Activated CD8-positive, alpha-beta T cell treated with anti-CD3 and anti-CD28 coated beads for 36 hours (primary cell): ENCODE results near the gene C10orf71. TPM values are rescaled to one million over a fixed set of nuclear protein-coding genes. Genes with fewer than 3 reads are reported as not detected.

Experiments
- ATAC-seq: fragments of 200-7000 bp; cut with Tn5 transposase; one replicate; pipeline ENCODE4 v1.10.0; 2021; ENCODE audit warnings: mild to moderate bottlenecking, moderate library complexity
- CTCF ChIA-PET: fragments of 350-600 bp; sonication (Branson Sonifier 250); formaldehyde crosslinking; loops from one replicate; lab custom pipeline; 2021; ENCODE audit warnings: antibody characterized with exemption; lab: Charles Lee
- POLR2A ChIA-PET: fragments of 350-600 bp; sonication (Branson Sonifier 250); formaldehyde crosslinking; loops from one replicate; lab custom pipeline; 2021; ENCODE audit warnings: antibody characterized with exemption; lab: Charles Lee
- DNase-seq: peaks from one replicate; pipeline ENCODE4 v3.0.0-alpha.2; 2020
- H3K27ac Mint-ChIP-seq: one replicate; pipeline ENCODE4 v1.8.0; 2021; ENCODE audit warnings: mild to moderate bottlenecking, mixed read lengths
- H3K27me3 Mint-ChIP-seq: one replicate; pipeline ENCODE4 v1.8.0; 2021; ENCODE audit warnings: mixed read lengths
- H3K36me3 Mint-ChIP-seq: one replicate; pipeline ENCODE4 v1.8.0; 2021; ENCODE audit warnings: low read depth, mixed read lengths
- H3K4me1 Mint-ChIP-seq: one replicate; pipeline ENCODE4 v1.8.0; 2021; ENCODE audit warnings: low read depth, mixed read lengths
- H3K4me3 Mint-ChIP-seq: one replicate; pipeline ENCODE4 v1.8.0; 2021; ENCODE audit warnings: mild to moderate bottlenecking, moderate library complexity, mixed read lengths
- H3K9me3 Mint-ChIP-seq: one replicate; pipeline ENCODE4 v1.8.0; 2021; ENCODE audit warnings: mixed read lengths
- intact Hi-C: fragments of 100-400 bp; cut with micrococcal nuclease; formaldehyde crosslinking; loops from one replicate; pipeline ENCODE4 v1.10.0; 2022
- total RNA-seq, 2 experiments: library from RNA; stranded (reverse); gene quantifications; one replicate each; pipeline ENCODE4 v1.2.3, GENCODE V29; 2021
- TF ChIP-seq, protein P1 (sequence below): fragments of 200-600 bp; IDR thresholded peaks from one replicate; pipeline ENCODE4 v1.8.0; 2022; ENCODE audit warnings: antibody characterized with exemption, mild to moderate bottlenecking

Gene C10orf71
- total RNA-seq, 2 experiments from 2014 or later, result not detected

DNA sequence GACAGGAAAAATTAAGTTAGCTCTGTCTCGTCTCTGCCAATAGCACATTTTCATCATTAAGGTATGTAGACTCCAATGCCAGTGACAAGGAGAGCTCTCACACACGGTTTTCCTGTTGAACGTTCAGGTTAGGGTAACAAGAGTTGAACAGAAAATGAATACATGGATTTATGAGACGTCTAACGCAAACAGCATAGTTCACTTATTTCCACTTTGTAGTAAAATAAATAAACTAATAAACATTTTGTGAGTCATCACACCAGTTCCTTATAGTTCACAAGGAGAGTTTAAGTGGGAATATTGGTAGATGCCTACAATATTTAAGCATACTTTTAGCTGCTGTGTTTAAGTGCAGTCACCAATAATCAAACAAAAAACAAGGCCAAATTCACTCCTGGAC is 75.8 kb downstream of the C10orf71 start:
- Mint-ChIP-seq H3K4me1 (no peaks in the 10 kb centered on the region), H3K27ac (no peak overlapping the region), H3K27me3 (peaks cover 1% of the 10 kb centered on the region), H3K36me3 (no peaks in the 10 kb centered on the region), H3K9me3 (no peaks in the 10 kb centered on the region), H3K4me3 (no peak overlapping the region)
- TF ChIP-seq, protein P1, sequence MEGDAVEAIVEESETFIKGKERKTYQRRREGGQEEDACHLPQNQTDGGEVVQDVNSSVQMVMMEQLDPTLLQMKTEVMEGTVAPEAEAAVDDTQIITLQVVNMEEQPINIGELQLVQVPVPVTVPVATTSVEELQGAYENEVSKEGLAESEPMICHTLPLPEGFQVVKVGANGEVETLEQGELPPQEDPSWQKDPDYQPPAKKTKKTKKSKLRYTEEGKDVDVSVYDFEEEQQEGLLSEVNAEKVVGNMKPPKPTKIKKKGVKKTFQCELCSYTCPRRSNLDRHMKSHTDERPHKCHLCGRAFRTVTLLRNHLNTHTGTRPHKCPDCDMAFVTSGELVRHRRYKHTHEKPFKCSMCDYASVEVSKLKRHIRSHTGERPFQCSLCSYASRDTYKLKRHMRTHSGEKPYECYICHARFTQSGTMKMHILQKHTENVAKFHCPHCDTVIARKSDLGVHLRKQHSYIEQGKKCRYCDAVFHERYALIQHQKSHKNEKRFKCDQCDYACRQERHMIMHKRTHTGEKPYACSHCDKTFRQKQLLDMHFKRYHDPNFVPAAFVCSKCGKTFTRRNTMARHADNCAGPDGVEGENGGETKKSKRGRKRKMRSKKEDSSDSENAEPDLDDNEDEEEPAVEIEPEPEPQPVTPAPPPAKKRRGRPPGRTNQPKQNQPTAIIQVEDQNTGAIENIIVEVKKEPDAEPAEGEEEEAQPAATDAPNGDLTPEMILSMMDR, result no peak
- POLR2A ChIA-PET, result interaction anchor here (1.0 kb wide), 1 partner anchor 22 kb away, joined by 3 read pairs; no protein-coding TSS in a partner anchor
- intact Hi-C loops, result no loop called here
- CTCF ChIA-PET, result interaction anchor here (1.3 kb wide), 1 partner anchor 33 kb away, joined by 3 read pairs; no protein-coding TSS in a partner anchor
- DNase-seq, result no peak
- ATAC-seq, result no peak

DNA sequence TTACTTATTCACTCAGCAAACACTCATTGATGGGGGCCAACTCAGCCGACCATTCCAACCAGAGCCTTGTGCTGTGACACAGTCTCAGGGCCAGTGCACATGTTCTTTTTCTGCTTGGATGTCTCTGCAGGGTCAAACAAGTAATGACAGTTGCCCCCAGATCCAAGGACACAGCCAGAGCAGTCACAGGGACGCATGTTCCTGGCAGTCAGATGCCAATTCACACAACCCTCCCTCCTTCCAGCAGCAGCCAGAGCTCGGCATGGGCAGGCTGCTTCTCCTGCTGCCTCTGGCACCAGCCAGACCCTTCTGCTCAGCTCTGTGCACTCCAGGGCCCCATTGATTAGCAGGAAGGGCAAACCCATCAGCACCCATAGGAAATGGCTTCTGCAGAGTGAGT is 76.6 kb downstream of the C10orf71 start:
- TF ChIP-seq, protein P1, result no peak
- ChIA-PET CTCF (no interaction called here), POLR2A (no interaction called here)
- Mint-ChIP-seq H3K9me3 (no peaks in the 10 kb centered on the region), H3K36me3 (no peaks in the 10 kb centered on the region), H3K27me3 (peaks cover 1% of the 10 kb centered on the region), H3K4me1 (no peaks in the 10 kb centered on the region), H3K27ac (no peak overlapping the region), H3K4me3 (no peak overlapping the region)
- no peak for DNase-seq
- intact Hi-C loops, result no loop called here
- ATAC-seq, result no peak

Other genes with a start within 250 kb of the C10orf71 start
- gene VSTM4, start 183.6 kb upstream of the C10orf71 start, total RNA-seq, result under 1 TPM; 0.04 to 0.09 TPM
- gene FAM170B, start 165.1 kb upstream of the C10orf71 start, total RNA-seq, result not detected
- 10 to 100 TPM; 16.6 to 19.0 TPM for gene TMEM273, start 110.8 kb upstream of the C10orf71 start, total RNA-seq
- gene DRGX, start 96.9 kb downstream of the C10orf71 start, total RNA-seq, result not detected
- 10 to 100 TPM; 19.1 to 21.8 TPM for gene ERCC6, start 240.0 kb downstream of the C10orf71 start, total RNA-seq